ENCODE measurements around the gene FAM124B.

The FAM124B gene

DNA sequence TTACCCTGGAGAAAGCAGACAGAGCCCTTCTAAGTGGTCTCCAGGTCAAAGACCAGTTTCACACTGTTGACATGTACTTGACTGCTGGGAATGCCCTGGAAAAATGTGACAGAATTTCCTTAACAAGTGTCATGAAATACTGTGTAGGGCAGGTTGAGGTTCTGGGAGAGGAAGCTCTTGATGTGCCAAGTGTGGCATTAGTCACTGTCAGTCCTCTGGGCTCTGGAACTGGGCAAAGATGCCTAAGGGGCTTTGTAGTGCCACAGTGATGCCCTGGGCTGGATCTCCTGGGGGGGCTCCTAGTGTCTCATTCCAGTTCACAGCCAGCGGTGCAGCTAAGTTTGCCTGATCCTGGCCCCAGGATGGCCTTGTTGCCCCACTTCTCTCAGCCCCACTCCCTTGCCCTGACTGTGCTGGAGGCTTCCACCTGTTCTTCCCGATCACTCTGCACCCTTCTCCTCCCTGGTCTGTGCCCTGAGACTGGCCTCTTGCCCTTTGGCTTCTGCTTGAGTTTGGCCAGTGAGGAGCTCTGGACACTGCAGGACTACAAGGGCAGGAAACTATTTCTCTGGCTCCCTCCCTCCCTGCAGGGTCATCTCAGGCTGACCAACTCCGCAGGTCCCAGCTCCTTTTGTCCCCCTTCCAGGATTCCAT lies 27.0 kb upstream of the FAM124B start:
- TF ChIP-seq GATA1 (IDR thresholded peaks at IDR 0.05; ENCODE audit: low read depth, low read length), result no peak
- no peak for DNase-seq

DNA sequence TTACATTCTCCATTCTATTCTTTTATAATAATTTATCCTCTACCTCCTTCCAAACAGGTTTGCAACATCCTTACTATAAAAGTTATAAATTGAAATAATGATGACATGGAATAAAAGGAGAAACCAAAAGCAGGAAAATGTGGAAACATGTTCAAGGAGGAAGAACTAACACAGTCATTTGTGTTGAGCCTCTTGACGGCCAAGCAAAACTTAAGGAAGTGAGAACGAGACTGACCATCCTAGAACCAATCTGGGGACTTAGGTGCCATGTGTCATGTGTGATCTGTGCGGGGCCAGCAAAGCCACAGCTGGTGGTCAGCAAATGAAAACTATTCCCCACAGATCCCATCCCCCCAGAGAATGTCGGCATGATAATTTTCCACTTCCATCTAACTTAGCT lies 25.6 kb upstream of the FAM124B start:
- TF ChIP-seq GATA1 (IDR thresholded peaks at IDR 0.05; ENCODE audit: low read depth, low read length) (no peak), POLR2A (IDR thresholded peaks at IDR 0.05; ENCODE audit: low read length) (no peak)
- DNase-seq, result no peak

DNA sequence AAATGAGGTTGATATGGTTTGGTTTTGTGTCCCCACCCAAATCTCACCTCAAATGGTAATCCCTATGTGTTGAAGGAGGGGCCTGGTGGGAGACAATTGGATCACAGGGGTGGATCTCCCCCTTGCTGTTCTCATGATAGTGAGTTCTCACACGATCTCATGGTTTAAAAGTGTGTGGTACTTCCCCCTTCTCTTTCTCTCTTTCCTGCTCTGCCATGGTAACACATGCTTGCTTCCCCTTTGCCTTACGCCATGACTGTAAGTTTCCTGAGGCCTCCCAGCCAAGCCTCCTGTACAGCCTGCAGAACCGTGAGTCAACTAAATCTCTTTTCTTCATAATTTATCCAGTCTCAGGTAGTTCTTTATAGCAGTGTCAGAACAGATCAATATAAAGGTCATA lies 24.7 kb upstream of the FAM124B start:
- no peak for DNase-seq
- TF ChIP-seq GATA1 (IDR thresholded peaks at IDR 0.05; ENCODE audit: low read depth, low read length) (no peak), POLR2A (IDR thresholded peaks at IDR 0.05; ENCODE audit: low read length) (no peak)

DNA sequence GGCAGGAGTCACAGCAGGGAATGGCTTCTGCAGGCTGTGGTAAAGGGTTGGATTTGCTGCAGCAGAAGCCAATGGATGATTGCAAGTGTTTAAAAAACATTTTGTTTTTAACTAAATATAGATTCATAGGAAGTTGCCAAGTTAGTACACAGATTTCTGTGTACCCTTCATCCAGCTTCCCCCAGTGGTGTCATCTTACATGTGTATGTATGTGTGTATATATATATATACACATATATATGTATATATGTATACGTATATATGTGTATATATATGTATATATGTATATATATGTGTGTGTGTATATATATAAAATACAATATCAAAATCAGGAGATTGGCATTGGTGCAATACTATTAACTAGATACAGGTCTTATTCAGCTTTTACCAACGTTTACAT lies 19.2 kb upstream of the FAM124B start:
- DNase-seq, result no peak
- TF ChIP-seq POLR2A (IDR thresholded peaks at IDR 0.05; ENCODE audit: low read length), result no peak
- TF ChIP-seq GATA1 (IDR thresholded peaks at IDR 0.05; ENCODE audit: low read depth, low read length), result no peak

DNA sequence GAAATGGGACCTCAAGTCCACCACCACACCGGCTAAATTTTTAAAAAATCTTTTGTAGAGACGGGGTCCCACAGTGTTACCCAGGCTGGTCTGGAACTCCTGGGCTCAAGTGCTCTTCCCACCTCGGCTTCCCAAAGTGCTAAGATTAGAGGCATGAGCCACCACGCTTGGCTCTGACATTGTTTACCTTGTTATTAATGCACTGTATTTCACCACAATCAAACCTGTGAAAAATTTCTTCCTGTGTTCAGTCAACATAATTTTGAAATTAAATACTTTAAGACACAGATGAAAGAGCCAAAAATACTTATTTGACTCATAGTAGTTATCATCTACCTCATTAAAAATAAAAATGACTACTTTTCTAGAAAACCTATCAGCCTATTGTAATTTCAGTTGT lies 16.0 kb upstream of the FAM124B start:
- no peak for TF ChIP-seq GATA1 (IDR thresholded peaks at IDR 0.05; ENCODE audit: low read depth, low read length)
- no peak for TF ChIP-seq POLR2A (IDR thresholded peaks at IDR 0.05; ENCODE audit: low read length)
- DNase-seq, result no peak

DNA sequence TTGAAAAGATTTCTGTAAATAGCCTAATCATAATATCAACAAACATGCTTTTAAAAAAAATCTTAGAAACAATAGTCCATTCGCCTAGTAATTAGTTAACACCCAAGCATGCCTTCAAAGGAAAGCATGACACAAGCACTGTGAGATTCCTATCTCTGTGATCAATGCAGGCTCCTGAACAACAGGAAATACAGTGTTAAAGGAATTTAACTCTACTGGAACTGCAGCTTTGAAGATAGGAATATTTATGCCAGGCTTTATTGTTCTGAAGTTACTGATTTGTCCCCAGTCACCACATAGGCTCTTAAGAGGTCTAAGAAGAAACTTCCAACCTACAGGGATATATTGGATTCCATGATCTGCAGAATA lies 15.4 kb upstream of the FAM124B start:
- TF ChIP-seq GATA1 (IDR thresholded peaks at IDR 0.05; ENCODE audit: low read depth, low read length) (no peak), POLR2A (IDR thresholded peaks at IDR 0.05; ENCODE audit: low read length) (no peak)
- DNase-seq, result no peak

DNA sequence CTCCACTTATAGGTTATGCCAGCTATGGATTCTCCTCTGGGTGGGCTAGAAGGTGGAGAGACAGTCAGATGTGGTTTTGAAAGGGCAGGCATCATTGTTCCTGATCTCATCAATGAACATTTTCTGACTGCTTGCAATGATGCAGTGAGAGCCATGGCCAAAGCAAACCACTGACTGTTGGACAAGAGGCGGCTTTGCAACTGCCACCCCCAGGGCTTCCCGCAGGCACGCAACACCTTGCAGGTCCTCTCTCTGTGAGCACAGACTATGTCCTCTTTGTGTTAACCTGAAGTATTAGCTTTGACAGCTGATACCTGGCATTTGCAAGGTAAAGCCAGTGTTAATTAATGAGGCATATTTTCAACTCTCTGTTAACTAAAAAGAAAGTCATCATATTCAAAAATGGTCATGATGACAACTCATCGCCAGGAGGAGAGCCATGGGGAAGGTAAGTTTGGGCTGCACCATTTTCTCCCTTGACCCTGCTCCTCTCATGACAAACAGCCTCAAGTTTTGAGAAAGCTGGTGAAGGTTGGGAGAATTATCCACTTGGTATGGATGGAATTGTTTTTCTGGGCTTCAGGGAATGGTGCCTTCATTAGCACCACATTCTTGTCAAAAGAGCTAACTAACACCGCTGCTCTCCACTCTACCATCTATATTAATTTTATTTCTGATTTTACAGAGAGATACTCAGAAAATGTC lies 14.9 kb upstream of the FAM124B start:
- TF ChIP-seq GATA1 (IDR thresholded peaks at IDR 0.05; ENCODE audit: low read depth, low read length), result no peak
- TF ChIP-seq POLR2A (IDR thresholded peaks at IDR 0.05; ENCODE audit: low read length), result no peak
- DNase-seq, result no peak

DNA sequence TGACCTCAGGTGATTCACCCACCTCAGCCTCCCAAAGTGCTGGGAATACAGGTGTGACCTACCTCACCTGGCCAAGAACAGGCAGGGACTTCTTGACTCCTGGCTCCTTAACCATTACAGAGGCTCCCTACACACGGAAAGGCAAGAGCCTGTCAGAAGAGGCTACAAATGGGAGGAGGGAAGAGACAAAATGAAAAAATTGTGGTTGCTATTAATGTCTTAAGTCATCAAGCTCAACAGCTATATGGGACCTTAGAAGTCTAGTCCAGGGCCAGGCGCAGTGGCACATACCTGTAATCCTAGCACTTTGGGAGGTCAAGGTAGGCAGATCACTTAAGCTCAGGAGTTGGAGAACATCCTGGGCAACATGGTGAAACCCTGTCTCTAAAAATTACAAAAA lies 11.5 kb upstream of the FAM124B start:
- TF ChIP-seq POLR2A (IDR thresholded peaks at IDR 0.05; ENCODE audit: low read length) (no peak), GATA1 (IDR thresholded peaks at IDR 0.05; ENCODE audit: low read depth, low read length) (no peak)
- DNase-seq, result no peak

DNA sequence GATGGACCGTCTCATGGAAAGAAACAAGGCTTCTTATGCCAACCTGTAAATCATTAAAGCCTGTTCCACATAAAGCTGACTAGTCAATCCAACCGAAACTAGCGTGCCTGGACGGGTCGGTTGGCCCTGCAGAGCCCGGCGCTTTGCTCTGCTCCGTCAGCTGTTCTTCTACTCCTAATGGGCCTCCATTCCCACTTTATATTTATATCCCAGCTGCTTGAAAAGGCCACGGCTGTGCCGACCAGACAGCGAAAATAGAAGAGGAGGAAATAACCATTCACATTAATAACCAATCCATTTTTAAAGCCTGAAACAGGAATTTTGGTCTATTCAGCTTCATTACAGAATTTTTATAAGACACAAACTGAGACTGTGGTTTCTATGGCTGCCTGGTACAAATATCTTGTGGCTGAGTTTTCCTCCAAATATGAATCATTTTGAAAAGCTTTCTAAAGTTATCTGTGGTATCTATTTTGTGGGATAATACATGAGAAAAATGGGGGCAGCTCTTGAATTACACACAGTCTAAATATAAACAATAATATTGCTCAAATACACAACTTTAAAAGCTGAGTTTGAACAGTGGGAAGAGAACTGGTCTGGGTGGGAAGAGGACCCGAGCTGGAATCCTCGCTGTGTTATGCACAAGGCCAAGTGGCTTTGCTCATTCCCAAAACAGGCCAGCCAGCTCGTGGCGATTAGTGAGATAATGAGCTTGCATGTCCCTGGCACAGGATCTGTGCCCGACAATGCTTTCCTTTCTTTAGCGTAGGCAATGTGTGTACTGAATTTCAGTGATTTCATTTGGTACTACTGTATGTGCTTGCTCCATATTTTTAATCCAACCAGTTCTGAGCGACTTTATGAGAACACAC lies 10.5 kb upstream of the FAM124B start:
- DNase-seq, result no peak
- TF ChIP-seq POLR2A (IDR thresholded peaks at IDR 0.05; ENCODE audit: low read length) (no peak), GATA1 (IDR thresholded peaks at IDR 0.05; ENCODE audit: low read depth, low read length) (no peak)

DNA sequence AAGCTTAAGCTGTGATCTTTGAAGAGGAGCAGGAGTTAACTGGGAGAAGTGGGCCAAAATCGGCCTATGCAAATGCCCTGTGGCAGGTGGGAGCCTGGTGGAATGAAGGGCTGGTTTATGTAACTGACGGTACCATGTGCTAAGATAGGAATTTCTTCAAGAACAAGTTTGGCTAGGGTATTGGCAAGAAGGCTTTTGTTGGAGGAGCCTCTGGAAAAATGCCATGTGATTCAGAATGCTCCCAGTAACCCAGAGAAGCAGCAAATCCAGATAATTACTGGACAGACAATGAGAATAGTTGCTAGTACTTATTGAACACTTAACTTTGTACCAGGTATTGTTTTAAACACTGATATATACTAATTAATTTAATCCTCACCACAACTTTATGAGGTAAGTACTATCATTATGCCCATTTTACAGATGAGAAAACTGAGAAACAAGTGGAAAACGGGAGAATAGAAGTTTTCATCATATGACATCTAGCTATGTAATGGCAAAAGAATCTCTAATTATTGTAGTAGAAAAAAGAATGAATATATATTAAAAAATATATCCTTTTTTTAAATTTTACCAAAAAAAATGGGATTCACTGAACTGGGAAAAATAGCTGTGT lies 9.1 kb upstream of the FAM124B start:
- no peak for TF ChIP-seq POLR2A (IDR thresholded peaks at IDR 0.05; ENCODE audit: low read length)
- TF ChIP-seq GATA1 (IDR thresholded peaks at IDR 0.05; ENCODE audit: low read depth, low read length), result no peak
- no peak for DNase-seq

DNA sequence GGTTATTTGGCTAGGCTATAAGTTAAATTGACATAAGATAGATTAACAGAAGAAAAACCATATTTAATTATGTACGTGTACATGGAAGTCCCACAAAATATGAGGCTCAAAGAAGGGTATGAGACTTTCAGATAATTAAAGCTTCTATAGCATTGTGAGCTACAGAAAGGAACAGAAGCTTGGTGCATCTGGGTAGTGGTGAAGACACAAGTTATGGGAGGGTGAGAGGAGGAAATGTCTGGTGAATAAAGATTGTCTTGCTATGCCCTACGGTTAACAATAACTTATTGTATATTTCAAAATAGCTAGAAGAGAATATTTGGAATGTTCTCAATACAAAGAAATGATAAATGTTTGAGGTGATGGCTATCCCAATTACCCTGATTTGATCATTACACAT lies 6.8 kb upstream of the FAM124B start:
- no peak for TF ChIP-seq GATA1 (IDR thresholded peaks at IDR 0.05; ENCODE audit: low read depth, low read length)
- TF ChIP-seq POLR2A (IDR thresholded peaks at IDR 0.05; ENCODE audit: low read length), result no peak
- DNase-seq, result no peak

DNA sequence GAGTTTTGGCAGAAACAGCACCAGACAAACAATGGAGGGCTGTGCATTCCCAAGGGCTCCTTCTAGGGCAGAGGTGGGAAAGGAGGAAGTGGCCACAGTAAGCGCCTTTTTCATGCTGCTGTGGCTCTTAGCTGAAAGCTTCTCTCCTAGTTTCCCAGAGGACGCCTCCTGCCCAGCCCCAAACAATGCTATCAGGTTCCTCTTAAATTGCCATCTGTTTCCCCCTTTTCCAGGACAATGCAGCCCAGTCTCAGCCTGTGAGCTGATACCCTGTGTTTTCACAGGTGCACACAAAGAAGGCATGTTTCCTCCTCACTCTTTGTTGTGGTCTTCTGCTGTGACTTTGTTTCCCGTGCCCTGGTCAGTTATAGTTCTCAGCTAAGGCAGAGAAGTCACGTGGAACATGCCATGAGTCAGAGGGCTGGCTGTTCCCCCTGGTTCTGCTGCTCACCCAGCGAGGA lies 5.4 kb upstream of the FAM124B start:
- TF ChIP-seq POLR2A (IDR thresholded peaks at IDR 0.05; ENCODE audit: low read length) (no peak), GATA1 (IDR thresholded peaks at IDR 0.05; ENCODE audit: low read depth, low read length) (no peak)

DNA sequence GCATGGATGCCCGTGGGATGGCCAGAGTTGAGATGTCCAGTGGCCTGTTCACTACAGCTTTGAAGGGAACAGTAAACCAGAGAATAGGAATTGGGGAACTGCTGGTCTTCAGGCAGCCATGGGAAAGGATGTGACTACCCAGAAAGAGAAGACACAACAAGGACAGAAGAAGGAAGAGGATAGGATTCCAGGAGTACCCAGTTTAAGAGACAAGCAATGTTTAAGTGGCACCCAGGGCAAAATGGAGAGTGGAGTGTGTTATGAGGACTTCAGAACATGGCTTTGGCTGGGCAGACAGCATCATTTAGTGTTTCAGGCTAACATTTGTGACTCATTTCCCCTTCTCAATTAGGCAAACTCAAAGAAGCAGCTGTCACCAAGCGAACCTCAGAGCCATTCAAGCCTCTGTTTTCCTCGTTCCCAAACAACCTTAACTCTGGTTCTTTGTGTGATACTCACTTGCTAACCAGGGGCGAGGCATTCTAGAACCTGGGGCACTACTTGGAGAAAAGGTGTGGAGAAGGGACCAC lies 4.0 kb upstream of the FAM124B start:
- TF ChIP-seq POLR2A (IDR thresholded peaks at IDR 0.05; ENCODE audit: low read length), result no peak
- TF ChIP-seq GATA1 (IDR thresholded peaks at IDR 0.05; ENCODE audit: low read depth, low read length), result no peak
- no peak for DNase-seq

More for the DNA sequence above, 5.4 kb upstream of the FAM124B start:
- no peak for DNase-seq

DNA sequence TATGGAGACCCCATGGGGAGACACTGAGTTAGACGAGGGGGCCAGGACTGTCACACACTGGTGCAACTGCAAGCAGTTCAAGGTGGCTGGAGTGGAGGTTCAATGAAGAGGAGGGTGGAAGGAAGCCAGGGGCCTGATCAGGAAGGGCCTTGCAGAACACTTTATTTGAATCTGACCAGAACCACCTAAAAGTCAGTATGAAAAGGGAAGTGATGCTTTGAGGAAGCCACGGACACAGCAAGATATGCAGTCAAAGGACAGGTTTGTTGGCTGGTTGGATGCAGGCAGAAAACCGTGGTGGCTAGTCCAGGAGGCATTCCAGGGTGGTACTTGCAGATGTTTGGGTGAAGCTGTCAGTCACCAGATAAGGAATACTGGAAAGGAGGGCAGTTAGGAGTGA lies 3.5 kb upstream of the FAM124B start:
- no peak for TF ChIP-seq GATA1 (IDR thresholded peaks at IDR 0.05; ENCODE audit: low read depth, low read length)
- TF ChIP-seq POLR2A (IDR thresholded peaks at IDR 0.05; ENCODE audit: low read length), result no peak
- no peak for DNase-seq

Data from erythroblast (primary cell).